Mesothelial cell of epicardium (in vitro differentiated cells): ENCODE results near the gene MAGEH1. TPM values are rescaled to one million over a fixed set of nuclear protein-coding genes. Genes with fewer than 3 reads are reported as not detected.
A peak's percentile ranks its signal among the peaks of the same experiment; 100 is the strongest.
"Not testable (repeated sequence)": the region's sequence is repeated elsewhere in the genome, so short reads cannot be mapped to it uniquely, and the experiment has no call there.

Experiments
- DNase-seq, 2 experiments: peaks; one replicate each; pipeline ENCODE4 v3.0.0; 2021; ENCODE audit warnings: low spot score in 2 of 2; ENCODE audit not compliant: unreplicated experiment in 2 of 2
- H3K27ac Mint-ChIP-seq: 2 replicates; pipeline ENCODE4 v1.8.0; 2021; ENCODE audit warnings: mixed read lengths
- H3K27me3 Mint-ChIP-seq: 2 replicates; pipeline ENCODE4 v1.8.0; 2021; ENCODE audit warnings: low read depth, mixed read lengths
- H3K36me3 Mint-ChIP-seq: 2 replicates; pipeline ENCODE4 v1.8.0; 2021; ENCODE audit warnings: mixed read lengths
- H3K4me1 Mint-ChIP-seq: 2 replicates; pipeline ENCODE4 v1.8.0; 2021; ENCODE audit warnings: mixed read lengths
- H3K4me3 Mint-ChIP-seq: 2 replicates; pipeline ENCODE4 v1.8.0; 2021; ENCODE audit warnings: mild to moderate bottlenecking, moderate library complexity, mixed read lengths
- H3K9me3 Mint-ChIP-seq: 2 replicates; pipeline ENCODE4 v1.8.0; 2021; ENCODE audit warnings: mixed read lengths
- CTCF ChIP-seq: fragments of 200-600 bp; sonication (generic); IDR thresholded peaks from one replicate; pipeline ENCODE4 v1.5.0; 2021; ENCODE audit warnings: antibody characterized with exemption; ENCODE audit not compliant: unreplicated experiment
- total RNA-seq: library from RNA; stranded (reverse); gene quantifications from 3 replicates; pipeline ENCODE4 v1.2.1, GENCODE V29; 2021

MAGEH1 gene
- total RNA-seq, 1 donor from 2014 or later = 35.9 TPM

- Mint-ChIP-seq H3K4me3 (peak overlapping the region; percentile 84), H3K27me3 (no peaks in the 10 kb centered on the region), H3K9me3 (peaks cover 10% of the 10 kb centered on the region), H3K27ac (peak overlapping the region; percentile 83), H3K4me1 (peaks cover 16% of the 10 kb centered on the region), H3K36me3 (no peaks in the 10 kb centered on the region)
- no peak for TF ChIP-seq CTCF
- DNase-seq = no peak
Measured at GRCh38 chrX:55452833-55453124, 852 bp downstream of the MAGEH1 start.

GRCh38 chrX:55455708-55456107, 3.8 kb downstream of the MAGEH1 start:
- DNase-seq, H3K27me3 Mint-ChIP-seq: not testable (repeated sequence)

GRCh38 chrX:55459426-55459825, 7.5 kb downstream of the MAGEH1 start:
- DNase-seq, H3K27me3 Mint-ChIP-seq, H3K27ac Mint-ChIP-seq, H3K9me3 Mint-ChIP-seq, H3K4me1 Mint-ChIP-seq, H3K4me3 Mint-ChIP-seq, H3K36me3 Mint-ChIP-seq: not testable (repeated sequence)

More at GRCh38 chrX:55455708-55456107, 3.8 kb downstream of the MAGEH1 start:
- H3K4me3 Mint-ChIP-seq, H3K27ac Mint-ChIP-seq, H3K36me3 Mint-ChIP-seq, H3K9me3 Mint-ChIP-seq: not testable (repeated sequence)
- H3K4me1 Mint-ChIP-seq = peaks cover 14% of the 10 kb centered on the region

- DNase-seq = not testable (repeated sequence)
Measured at GRCh38 chrX:55459926-55460325, 8.0 kb downstream of the MAGEH1 start.

GRCh38 chrX:55464050-55464449, 12.1 kb downstream of the MAGEH1 start:
- H3K4me1 Mint-ChIP-seq, DNase-seq, H3K27me3 Mint-ChIP-seq: not testable (repeated sequence)

More at GRCh38 chrX:55459926-55460325, 8.0 kb downstream of the MAGEH1 start:
- H3K36me3 Mint-ChIP-seq, H3K27me3 Mint-ChIP-seq, H3K4me1 Mint-ChIP-seq, H3K9me3 Mint-ChIP-seq, H3K4me3 Mint-ChIP-seq, H3K27ac Mint-ChIP-seq: not testable (repeated sequence)

GRCh38 chrX:55465108-55465507, 13.2 kb downstream of the MAGEH1 start:
- DNase-seq, H3K4me3 Mint-ChIP-seq, H3K36me3 Mint-ChIP-seq, H3K27ac Mint-ChIP-seq, H3K4me1 Mint-ChIP-seq, H3K9me3 Mint-ChIP-seq, H3K27me3 Mint-ChIP-seq: not testable (repeated sequence)

More at GRCh38 chrX:55464050-55464449, 12.1 kb downstream of the MAGEH1 start:
- not testable (repeated sequence) for H3K4me3 Mint-ChIP-seq, H3K36me3 Mint-ChIP-seq, H3K27ac Mint-ChIP-seq, H3K9me3 Mint-ChIP-seq

GRCh38 chrX:55465791-55466190, 13.9 kb downstream of the MAGEH1 start:
- not testable (repeated sequence) for H3K9me3 Mint-ChIP-seq, H3K27ac Mint-ChIP-seq, H3K4me1 Mint-ChIP-seq, DNase-seq, H3K4me3 Mint-ChIP-seq, H3K27me3 Mint-ChIP-seq, H3K36me3 Mint-ChIP-seq

- not testable (repeated sequence) for H3K27ac Mint-ChIP-seq, H3K4me3 Mint-ChIP-seq, H3K27me3 Mint-ChIP-seq
Measured at GRCh38 chrX:55479956-55480355, 28.0 kb downstream of the MAGEH1 start.

GRCh38 chrX:55480390-55481062, 28.6 kb downstream of the MAGEH1 start:
- no peaks in the 10 kb centered on the region for H3K36me3 Mint-ChIP-seq
- no peaks in the 10 kb centered on the region for H3K4me1 Mint-ChIP-seq
- H3K4me3 Mint-ChIP-seq = no peak overlapping the region
- no peak for TF ChIP-seq CTCF
- H3K27ac Mint-ChIP-seq = no peak overlapping the region
- no peaks in the 10 kb centered on the region for H3K27me3 Mint-ChIP-seq
- DNase-seq = no peak
- H3K9me3 Mint-ChIP-seq = peaks cover 5% of the 10 kb centered on the region

More at GRCh38 chrX:55479956-55480355, 28.0 kb downstream of the MAGEH1 start:
- DNase-seq, H3K9me3 Mint-ChIP-seq, H3K36me3 Mint-ChIP-seq, H3K4me1 Mint-ChIP-seq: not testable (repeated sequence)
